ENCODE measurements around the gene PAGR1.

Gene PAGR1

DNA sequence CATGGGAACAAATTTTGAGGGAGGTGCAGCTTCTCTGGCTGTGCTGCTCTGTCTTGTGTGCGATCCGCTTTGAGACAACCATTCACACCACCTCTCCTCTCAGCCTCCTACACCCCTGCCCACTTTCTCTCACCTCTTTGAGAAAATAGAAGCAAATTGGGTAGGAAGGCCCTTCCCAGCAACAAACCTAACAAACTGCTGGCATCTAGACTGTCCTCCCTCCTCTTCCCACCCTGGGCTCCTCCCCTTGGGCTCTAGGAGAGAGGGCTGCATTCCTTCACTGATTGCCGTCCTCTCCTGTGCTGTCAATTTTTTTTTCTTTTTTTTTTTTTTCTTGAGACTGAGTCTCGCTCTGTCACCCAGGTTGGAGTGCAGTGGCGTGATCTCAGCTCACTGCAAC is 33.6 kb downstream of the PAGR1 start:
- H3K36me3 ChIP-seq = peaks cover 28 to 36% (median 34%) of the 10 kb centered on the region in 3 donors
- peak overlapping the region in 1 of 2 donors; percentile 23 for H3K27ac ChIP-seq
- H3K27me3 ChIP-seq = no peaks in the 10 kb centered on the region

DNA sequence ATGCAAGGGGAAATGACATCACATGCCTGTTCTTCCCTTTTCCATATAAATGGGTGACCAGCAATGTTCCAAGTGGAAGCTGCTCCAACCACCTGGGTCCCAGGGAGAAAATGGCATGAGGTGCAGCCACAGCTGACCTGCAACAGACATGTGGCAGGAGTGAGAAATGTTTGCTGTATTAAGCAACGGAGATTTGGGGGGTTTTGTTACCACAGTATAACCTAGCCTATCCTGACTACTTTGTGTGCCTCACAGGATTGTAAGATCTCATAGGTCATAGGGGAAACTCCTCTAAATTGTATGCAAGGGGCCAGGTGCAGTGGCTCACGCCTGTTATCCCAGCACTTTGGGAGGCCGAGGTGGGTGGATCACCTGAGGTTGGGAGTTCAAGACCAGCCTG is 35.0 kb downstream of the PAGR1 start:
- peaks cover 0 to 5% (median 0%) of the 10 kb centered on the region in 4 donors for H3K4me1 ChIP-seq
- no peak overlapping the region for H3K4me3 ChIP-seq
- TF ChIP-seq, protein P1, sequence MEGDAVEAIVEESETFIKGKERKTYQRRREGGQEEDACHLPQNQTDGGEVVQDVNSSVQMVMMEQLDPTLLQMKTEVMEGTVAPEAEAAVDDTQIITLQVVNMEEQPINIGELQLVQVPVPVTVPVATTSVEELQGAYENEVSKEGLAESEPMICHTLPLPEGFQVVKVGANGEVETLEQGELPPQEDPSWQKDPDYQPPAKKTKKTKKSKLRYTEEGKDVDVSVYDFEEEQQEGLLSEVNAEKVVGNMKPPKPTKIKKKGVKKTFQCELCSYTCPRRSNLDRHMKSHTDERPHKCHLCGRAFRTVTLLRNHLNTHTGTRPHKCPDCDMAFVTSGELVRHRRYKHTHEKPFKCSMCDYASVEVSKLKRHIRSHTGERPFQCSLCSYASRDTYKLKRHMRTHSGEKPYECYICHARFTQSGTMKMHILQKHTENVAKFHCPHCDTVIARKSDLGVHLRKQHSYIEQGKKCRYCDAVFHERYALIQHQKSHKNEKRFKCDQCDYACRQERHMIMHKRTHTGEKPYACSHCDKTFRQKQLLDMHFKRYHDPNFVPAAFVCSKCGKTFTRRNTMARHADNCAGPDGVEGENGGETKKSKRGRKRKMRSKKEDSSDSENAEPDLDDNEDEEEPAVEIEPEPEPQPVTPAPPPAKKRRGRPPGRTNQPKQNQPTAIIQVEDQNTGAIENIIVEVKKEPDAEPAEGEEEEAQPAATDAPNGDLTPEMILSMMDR (IDR thresholded peaks at IDR 0.05) = no peak

More for the DNA sequence above, 33.6 kb downstream of the PAGR1 start:
- Histone ChIP-seq H3K4me3 (no peak overlapping the region), H3K4me1 (peaks cover 0 to 5% (median 0%) of the 10 kb centered on the region in 4 donors), H3K9me3 (no peaks in the 10 kb centered on the region)
- DNase-seq = no peak
- TF ChIP-seq, protein P1 (IDR thresholded peaks at IDR 0.05) = no peak
- intact Hi-C loops (cut with DNase I; ENCODE audit: low total_unique reads) = loop anchor here (5.0 kb wide), 1 partner anchor 152 kb away; no protein-coding TSS in a partner anchor

GRCh38 chr16:29852654-29853053 is 36.7 kb downstream of the PAGR1 start:
- intact Hi-C loops (cut with DNase I; ENCODE audit: low total_unique reads) = no loop called here
- no peak overlapping the region for H3K27ac ChIP-seq
- TF ChIP-seq, protein P1 (IDR thresholded peaks at IDR 0.05) = no peak
- H3K4me3 ChIP-seq = no peak overlapping the region
- no peaks in the 10 kb centered on the region for H3K9me3 ChIP-seq
- H3K27me3 ChIP-seq = no peaks in the 10 kb centered on the region
- H3K36me3 ChIP-seq = peaks cover 3 to 4% (median 4%) of the 10 kb centered on the region in 3 donors
- no peak for DNase-seq
- H3K4me1 ChIP-seq = peaks cover 0 to 5% (median 0%) of the 10 kb centered on the region in 4 donors

More for the DNA sequence above, 35.0 kb downstream of the PAGR1 start:
- H3K27me3 ChIP-seq = no peaks in the 10 kb centered on the region
- intact Hi-C loops (cut with DNase I; ENCODE audit: low total_unique reads) = no loop called here
- no peaks in the 10 kb centered on the region for H3K9me3 ChIP-seq
- H3K27ac ChIP-seq = no peak overlapping the region
- DNase-seq = no peak
- H3K36me3 ChIP-seq = peaks cover 18 to 21% (median 19%) of the 10 kb centered on the region in 3 donors

DNA sequence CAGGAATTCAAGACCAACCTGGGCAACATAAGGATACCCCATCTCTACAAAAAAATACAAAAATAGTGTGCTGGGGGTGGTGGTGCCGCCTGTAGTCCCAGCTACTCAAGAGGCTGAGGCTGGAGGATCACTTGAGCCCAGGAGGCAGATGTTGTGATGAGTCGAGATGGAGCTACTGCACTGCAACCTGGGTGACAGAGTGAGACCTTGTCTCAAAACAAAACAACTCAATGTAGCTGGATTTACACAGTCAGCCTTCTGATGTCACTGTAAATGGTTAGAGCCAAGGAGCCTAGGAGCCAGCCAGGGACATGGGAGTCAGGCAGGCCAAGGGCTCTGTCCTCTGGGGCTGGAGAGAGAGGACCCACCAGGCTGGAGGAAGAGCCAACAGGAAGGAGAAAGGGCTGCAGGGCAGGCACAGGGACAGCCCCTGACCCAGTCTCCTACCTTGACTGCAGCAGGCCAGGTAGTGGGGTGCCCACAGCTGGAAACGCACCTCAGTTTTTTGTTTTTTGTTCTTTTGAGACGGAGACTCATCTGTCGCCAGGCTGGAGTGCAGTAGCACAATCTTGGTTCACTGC is 38.7 kb downstream of the PAGR1 start:
- no peaks in the 10 kb centered on the region for H3K9me3 ChIP-seq
- no peak overlapping the region for H3K27ac ChIP-seq
- TF ChIP-seq, protein P1 (IDR thresholded peaks at IDR 0.05) = no peak
- H3K27me3 ChIP-seq = no peaks in the 10 kb centered on the region
- H3K4me1 ChIP-seq = peaks cover 0 to 14% (median 5%) of the 10 kb centered on the region in 4 donors
- no peak for DNase-seq
- peaks cover 2 to 15% (median 15%) of the 10 kb centered on the region in 3 donors for H3K36me3 ChIP-seq
- intact Hi-C loops (cut with DNase I; ENCODE audit: low total_unique reads) = no loop called here
- H3K4me3 ChIP-seq = no peak overlapping the region

- H3K27ac ChIP-seq = peak overlapping the region in 1 of 2 donors; percentile 0
- DNase-seq = no peak
- TF ChIP-seq, protein P1 (IDR thresholded peaks at IDR 0.05) = no peak
Measured at GRCh38 chr16:29857133-29857760, 41.3 kb downstream of the PAGR1 start.

More at GRCh38 chr16:29857133-29857760, 41.3 kb downstream of the PAGR1 start:
- Histone ChIP-seq H3K27me3 (no peaks in the 10 kb centered on the region), H3K4me1 (peaks cover 0 to 28% (median 21%) of the 10 kb centered on the region in 4 donors), H3K4me3 (no peak overlapping the region), H3K36me3 (peaks cover 16 to 32% (median 30%) of the 10 kb centered on the region in 3 donors), H3K9me3 (no peaks in the 10 kb centered on the region)
- intact Hi-C loops (cut with DNase I; ENCODE audit: low total_unique reads) = no loop called here

All from tibial artery (tissue), 4 donors.